D721Med (cell line): ENCODE measurements around the gene EVA1C.
"Not testable (repeated sequence)": the region's sequence is repeated elsewhere in the genome, so short reads cannot be mapped to it uniquely, and the experiment has no call there.

ENCODE experiments used
- DNase-seq: peaks from one replicate; pipeline ENCODE4 v3.0.0; 2011; ENCODE audit warnings: low spot score; ENCODE audit not compliant: insufficient read length
- FAIRE-seq: peaks from 2 replicates; lab custom pipeline; 2011; peaks lifted over from hg19 to GRCh38; lab: Jason Lieb, UNC
- TF ChIP-seq, protein P1 (sequence below): IDR thresholded peaks from 2 replicates; pipeline ENCODE4 v1.5.1; 2012; ENCODE audit warnings: mild to moderate bottlenecking, control low read depth; ENCODE audit not compliant: insufficient read depth; ENCODE audit errors: missing control alignments

EVA1C gene

GRCh38 chr21:32494934-32495709, 82.6 kb downstream of the EVA1C start:
- no peak for FAIRE-seq
- TF ChIP-seq, protein P1, sequence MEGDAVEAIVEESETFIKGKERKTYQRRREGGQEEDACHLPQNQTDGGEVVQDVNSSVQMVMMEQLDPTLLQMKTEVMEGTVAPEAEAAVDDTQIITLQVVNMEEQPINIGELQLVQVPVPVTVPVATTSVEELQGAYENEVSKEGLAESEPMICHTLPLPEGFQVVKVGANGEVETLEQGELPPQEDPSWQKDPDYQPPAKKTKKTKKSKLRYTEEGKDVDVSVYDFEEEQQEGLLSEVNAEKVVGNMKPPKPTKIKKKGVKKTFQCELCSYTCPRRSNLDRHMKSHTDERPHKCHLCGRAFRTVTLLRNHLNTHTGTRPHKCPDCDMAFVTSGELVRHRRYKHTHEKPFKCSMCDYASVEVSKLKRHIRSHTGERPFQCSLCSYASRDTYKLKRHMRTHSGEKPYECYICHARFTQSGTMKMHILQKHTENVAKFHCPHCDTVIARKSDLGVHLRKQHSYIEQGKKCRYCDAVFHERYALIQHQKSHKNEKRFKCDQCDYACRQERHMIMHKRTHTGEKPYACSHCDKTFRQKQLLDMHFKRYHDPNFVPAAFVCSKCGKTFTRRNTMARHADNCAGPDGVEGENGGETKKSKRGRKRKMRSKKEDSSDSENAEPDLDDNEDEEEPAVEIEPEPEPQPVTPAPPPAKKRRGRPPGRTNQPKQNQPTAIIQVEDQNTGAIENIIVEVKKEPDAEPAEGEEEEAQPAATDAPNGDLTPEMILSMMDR, result no peak
- DNase-seq, result no peak

DNA sequence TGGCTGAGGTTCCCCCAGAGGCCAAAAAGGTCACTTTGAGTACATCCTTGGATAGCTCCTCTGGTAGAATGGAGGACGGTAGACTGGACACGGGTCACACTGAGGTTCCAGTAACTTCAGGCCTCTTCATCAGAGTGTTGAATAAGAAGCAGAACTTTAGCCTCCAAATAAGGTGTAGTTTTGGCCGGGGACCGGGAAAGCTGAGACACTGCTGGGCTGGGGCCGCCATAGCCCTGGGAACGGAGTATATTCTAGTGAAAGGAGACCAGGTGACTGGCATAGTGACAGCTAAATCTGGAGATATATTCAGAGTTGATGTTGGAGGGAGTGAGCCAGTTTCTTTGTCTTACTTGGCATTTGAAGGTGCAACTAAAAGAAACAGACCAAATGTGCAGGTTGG, 84.1 kb downstream of the EVA1C start:
- FAIRE-seq (no peak), DNase-seq (no peak)
- TF ChIP-seq, protein P1, result no peak

GRCh38 chr21:32499249-32500055, 86.9 kb downstream of the EVA1C start:
- FAIRE-seq (no peak), DNase-seq (no peak)
- TF ChIP-seq, protein P1, result no peak

GRCh38 chr21:32503641-32504040, 91.1 kb downstream of the EVA1C start:
- DNase-seq, FAIRE-seq: not testable (repeated sequence)

DNA sequence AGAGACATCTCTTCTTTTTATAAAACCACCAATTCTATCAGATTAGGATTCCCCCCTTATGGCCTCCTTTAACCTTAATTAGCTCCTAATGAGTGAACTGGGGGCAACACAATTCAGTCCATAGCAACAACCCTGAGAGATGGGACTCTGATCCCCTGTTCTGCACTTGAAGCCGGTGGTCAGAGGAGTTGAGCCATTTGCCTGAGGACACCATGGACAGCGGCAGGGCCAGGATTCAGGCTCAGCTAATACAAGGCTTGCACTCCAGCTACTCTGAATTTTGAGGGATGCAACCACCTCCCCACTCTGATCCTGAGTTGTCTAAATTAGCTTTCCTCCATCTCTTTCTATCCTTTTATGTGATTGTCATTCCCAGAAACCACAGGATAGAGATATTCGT, 93.3 kb downstream of the EVA1C start:
- DNase-seq, FAIRE-seq: not testable (repeated sequence)

- DNase-seq, FAIRE-seq: not testable (repeated sequence)
Measured at GRCh38 chr21:32506411-32506965, 94.0 kb downstream of the EVA1C start.

GRCh38 chr21:32507342-32507919, 94.9 kb downstream of the EVA1C start:
- TF ChIP-seq, protein P1, result no peak
- no peak for FAIRE-seq

DNA sequence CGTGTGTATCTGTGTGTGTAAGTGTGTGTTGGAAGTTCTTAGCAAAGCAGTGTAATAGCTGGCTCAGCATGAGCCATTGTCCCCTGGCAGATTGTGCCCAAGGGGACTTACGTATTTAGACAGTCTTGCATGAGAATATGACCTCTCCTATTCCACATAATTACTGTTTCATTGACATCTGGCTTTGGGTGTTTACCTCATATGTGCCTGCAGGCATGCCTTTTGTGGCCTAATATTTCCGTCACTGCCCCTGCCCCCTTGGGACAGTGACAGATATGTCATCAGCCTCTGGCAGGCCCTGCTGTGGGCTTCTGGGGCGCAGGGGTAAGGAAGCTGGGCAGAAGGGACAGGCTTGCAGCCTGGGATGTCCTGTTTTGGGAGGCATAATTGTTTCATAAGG, 95.5 kb downstream of the EVA1C start:
- FAIRE-seq, DNase-seq: not testable (repeated sequence)

More at GRCh38 chr21:32507342-32507919, 94.9 kb downstream of the EVA1C start:
- no peak for DNase-seq

DNA sequence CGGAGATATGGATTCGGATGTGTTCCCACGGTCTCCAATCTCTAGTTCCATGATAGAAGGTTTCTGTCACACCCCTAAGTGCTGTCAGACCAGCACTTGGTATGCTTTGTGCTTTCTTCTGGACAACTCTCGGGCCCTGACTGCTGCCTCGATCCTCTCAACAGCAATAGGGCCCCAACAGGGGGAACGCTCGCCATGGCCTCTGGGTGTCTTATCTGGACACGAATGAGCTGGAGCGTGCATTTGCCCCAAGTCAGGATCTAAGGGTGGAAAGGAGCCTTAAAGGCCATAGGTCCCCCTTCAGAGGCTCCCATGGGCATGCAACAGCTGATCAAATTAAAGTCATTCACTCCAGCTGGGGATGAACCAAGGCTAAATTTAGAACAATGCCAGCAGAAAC, 96.1 kb downstream of the EVA1C start:
- TF ChIP-seq, protein P1, result no peak
- DNase-seq, result no peak
- no peak for FAIRE-seq

DNA sequence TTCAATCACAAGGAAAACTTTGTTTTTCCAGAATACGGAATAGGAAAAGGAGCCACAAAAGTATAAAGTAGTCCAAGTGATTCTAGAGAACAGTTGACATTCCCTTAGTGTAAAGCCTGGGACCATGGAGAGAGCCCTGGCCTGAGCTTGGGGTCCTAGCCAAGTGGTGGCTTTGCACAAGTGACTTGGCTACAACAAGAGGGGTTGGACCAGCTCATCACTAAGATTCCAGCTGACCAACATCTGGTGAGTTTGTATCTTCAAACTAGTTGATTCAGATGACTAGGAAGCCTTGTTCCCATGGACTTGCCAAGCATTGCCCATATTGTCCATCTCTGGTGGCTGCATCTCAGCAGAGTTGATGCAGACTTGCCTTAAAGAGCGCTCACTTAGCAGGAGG, 96.5 kb downstream of the EVA1C start:
- FAIRE-seq, result not testable (repeated sequence)

More for the DNA sequence above, 96.5 kb downstream of the EVA1C start:
- not testable (repeated sequence) for DNase-seq
